HG03196 (cell line): Measurements from ENCODE around the gene MALSU1.

Experiments used
- ATAC-seq: cut with Tn5 transposase; IDR thresholded peaks from one replicate; pipeline ENCODE4 v1.9.1; 2021; ENCODE audit not compliant: unreplicated experiment

The MALSU1 gene

DNA sequence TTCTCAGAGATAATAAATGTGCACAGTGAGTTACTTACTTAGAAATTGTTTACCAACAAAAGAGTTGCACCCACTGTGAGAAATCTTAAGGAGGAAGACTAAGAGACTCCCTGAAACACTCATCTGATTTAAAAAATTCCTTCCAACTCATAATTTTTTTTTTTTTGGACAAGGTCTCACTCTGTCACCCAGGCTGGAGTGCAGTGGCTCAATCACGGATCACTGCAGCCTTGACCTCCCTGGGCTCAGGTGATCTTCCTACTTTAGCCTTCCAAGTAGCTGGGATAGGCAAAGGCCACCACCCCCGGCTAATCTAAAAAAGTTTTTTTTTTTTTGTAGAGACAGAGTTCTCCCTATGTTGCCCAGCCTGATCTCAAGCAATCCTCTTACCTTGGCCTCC lies 36.0 kb downstream of the MALSU1 start:
- no peak for ATAC-seq

DNA sequence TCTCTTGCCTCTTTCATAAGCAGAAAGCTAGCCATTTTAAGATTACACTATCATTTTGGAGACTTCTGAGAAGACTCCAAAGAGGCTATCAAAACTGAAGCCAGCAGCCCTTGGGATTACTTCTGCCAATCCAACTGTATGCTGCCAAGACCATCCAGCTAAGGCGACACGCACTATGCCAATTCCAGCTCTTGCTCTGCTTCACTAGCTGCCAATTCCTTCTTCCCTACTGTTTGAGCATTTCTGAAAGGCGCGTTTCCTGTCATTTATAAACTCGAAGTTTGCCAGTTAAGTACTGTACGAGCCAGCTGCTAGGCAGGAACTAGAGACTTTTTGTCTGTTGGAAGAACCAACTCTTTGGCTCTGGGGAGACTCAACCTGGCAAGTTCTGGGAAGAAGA lies 36.5 kb downstream of the MALSU1 start:
- ATAC-seq, result no peak

GRCh38 chr7:23336086-23336485 lies 36.9 kb downstream of the MALSU1 start:
- no peak for ATAC-seq

DNA sequence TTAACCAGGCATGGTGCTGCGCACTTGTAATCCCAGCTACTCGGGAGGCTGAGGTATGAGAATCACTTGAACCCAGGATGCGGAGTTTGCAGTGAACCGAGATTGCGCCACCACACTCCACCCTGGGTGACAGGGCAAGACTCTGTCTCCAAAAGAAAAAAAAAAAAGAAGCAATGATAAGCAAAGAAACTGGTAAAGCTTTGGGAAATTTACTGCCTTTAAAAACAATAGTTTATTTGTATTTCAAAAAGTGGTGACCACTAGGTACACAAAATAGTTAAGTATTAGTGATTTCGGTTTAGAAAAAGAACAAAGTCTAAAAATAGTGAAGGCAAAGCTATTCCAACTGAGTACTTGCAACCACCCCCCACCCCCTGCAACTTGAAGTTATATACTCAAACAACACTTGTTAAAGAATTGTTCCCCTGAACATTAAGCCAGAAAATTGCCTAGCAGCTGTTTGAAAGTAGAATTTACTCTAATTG lies 37.7 kb downstream of the MALSU1 start:
- ATAC-seq, result no peak

DNA sequence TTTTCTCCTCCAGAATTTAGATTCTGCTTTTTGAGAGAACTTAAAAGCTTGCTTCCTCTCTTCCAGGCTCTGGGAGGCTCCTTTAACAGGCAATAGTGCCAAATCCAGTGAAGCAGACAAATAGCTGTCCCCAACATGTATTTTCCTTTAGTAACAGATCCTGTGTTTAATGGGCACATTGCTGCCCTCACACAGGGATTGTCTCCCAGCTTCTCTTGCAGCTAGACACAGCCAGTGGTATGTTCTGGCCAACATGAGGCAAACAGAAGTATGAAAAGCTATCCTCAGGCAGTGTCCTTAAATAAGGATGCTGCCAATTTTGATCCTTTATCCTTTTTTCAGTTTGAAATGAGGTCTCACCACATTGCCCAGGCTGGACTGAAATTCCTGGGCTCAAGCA lies 38.2 kb downstream of the MALSU1 start:
- ATAC-seq, result no peak

- ATAC-seq, result no peak
Observed at GRCh38 chr7:23338439-23338838, 39.3 kb downstream of the MALSU1 start.

DNA sequence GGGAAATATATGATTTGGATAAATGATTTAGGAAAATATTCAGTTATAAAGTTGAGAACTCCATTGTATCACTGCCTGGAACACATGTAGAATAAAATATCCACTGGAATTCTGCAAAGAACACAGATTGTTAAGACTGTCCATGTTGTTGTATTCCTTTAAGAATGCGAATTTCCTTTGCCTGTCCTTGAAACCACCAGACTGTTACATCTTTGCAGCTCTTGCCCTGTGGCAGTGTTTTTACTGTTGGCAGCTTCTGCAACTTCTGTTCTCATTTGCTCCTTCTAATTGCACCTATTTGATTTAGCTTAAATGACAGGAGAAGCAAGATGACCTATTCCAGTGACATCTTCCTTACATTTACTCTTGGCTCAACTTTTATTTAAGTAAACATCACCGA lies 39.7 kb downstream of the MALSU1 start:
- no peak for ATAC-seq

DNA sequence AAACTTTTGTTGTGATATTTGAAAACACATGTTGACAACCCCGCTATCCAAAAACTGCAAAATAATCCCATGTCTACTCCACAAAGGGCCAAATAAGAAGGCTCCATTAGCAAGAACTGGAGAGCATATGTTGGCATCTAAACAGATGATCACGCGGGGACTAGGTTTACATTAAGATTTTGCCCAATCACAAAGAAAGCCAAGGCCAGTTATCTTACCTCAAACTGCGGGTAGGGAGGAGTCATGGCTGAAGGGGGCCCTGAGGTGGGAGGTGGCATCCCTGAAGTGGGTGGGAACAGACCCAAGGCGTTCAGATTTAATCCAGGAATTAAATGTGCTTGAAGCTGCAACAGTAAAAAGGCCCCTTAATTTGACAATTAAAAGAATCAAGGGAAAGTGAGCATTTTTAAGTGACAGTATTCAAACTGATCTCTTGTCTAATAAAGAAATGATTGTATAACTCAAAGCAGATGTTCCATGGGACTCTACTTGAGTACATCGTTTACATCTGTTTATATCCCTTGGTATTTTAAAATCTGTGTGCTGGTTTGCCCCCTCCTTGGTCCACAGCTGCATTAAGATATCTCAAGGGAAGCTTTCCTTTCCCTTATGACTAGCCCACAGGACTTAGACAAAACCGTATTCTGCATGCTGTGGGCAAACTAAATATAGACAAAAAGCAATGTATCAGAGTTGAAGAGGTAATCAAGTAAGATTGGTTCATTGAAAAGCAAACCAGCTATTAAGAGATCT lies 42.9 kb downstream of the MALSU1 start:
- ATAC-seq, result no peak

DNA sequence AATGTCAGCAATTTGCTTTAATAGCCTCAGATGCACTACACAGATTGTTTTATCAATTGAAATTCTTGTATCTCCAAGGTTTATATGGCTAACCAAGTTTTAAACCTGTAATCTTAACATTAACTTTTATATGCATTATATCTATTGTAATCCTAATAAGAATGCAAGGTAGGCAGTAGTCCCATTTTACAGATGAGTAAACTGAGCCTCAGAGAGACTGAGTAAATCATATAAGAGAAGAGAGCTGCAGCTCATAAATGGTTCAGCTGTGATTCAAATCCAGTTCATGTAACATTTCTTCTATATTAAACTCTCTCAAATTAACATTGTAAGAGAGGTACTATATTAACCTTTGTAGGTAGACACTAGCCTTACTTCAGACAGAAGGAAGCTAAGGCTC lies 44.0 kb downstream of the MALSU1 start:
- no peak for ATAC-seq

- no peak for ATAC-seq
Observed at GRCh38 chr7:23343806-23344475, 44.8 kb downstream of the MALSU1 start.

- ATAC-seq, result no peak
Observed at GRCh38 chr7:23345601-23346000, 46.5 kb downstream of the MALSU1 start.

DNA sequence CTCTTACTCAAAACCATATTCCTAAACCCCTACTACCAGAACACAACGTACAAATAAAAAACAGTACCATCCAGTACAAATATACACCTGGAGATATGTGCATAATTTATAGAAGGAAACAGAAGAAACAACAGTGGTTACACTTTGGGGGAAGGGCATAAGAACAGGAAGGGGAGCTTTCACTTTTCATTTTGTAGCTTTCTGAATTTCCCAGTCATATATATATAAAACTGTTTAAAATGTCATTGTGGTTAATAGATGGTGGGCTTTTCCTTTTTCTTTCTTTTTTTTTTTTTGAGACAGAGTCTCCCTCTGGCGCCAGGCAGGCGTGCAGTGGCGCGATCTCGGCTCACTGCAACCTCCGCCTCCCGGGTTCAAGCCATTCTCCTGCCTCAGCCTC lies 47.2 kb downstream of the MALSU1 start:
- no peak for ATAC-seq

DNA sequence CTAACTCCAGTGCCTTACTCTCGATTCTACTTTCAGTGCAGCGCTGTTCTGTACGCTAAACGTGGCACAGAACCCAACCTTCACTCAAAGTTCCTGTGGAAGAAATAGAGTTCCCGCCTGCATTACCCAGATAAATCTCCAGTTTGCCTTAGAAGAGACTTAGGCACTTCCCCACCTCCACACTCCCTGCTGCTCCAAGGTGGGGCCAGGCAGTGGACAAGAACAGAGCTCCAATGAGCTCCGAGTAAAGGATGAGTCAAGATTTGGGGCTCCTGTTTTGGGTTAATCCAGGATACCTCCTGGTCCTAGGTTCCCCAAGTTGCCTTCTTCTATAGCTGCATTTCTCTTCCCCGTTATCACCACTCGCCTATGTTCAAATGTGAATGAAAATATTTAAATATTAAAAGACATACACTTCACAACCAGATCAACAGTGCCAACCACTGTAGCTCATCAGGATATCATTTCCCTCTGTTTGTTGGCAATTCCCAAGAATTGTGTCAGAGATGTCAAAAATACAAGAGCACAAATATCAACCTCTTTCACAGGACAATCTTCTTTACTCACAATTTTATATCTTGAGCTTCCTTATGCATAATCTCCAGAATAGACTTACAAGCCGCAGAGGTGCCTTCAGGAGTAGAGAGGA lies 48.0 kb downstream of the MALSU1 start:
- no peak for ATAC-seq

DNA sequence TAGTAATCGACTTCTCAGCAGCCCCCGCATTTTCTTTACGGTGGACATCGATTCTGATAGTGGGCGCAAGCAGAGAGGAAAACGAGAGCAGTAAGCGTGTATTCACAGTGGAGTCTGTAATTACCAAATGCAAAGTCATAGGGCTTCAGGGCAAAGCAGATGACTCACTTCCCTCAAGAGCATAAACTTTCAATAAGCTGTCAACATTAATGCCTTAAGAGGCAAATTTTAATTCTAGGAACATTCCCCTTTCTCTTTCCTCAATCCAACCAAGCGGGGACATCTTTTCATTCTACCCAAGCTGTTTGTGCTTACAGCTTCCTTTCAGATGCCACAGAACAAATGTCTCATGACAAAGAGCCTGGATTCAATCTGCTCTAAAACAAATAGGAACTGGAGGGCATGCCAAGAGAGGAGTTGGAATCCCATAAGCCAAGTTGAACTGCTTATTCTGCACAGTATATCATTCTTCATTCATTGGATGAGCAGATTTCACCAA lies 48.6 kb downstream of the MALSU1 start:
- no peak for ATAC-seq

DNA sequence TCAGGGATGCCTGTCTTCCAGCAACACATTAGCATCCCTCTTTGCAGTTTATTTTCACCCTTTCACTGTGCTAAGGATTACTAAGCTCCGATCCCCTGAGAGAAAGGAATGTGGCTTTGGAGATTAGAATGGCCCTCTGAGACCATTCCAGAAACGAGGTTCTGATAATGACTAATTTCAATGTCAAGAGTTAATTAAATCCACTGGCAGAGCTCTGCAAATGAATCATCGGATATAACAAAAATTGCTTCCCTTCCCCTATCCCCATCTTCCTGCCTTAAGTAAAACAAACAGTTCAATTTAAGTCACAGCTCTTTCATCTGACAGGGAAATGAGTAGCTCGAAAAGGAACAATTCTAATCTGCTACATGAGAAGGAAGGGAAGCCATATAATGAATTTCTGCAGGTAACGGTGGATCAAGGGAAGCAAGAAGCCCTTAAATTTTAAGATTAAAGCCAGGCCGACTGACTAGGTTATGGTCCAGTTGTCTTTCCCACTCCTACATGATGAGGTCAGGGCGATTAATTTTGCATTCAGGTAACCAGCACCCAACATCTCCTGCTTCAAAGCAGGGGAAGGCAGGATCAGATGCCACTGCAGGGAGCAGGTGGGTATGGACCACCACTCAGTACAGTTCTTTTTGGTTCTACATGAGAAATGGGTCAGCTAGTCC lies 50.5 kb downstream of the MALSU1 start:
- ATAC-seq, result no peak

GRCh38 chr7:23350466-23350865 lies 51.3 kb downstream of the MALSU1 start:
- no peak for ATAC-seq

GRCh38 chr7:23353172-23353571 lies 54.0 kb downstream of the MALSU1 start:
- ATAC-seq, result peak; percentile 65

DNA sequence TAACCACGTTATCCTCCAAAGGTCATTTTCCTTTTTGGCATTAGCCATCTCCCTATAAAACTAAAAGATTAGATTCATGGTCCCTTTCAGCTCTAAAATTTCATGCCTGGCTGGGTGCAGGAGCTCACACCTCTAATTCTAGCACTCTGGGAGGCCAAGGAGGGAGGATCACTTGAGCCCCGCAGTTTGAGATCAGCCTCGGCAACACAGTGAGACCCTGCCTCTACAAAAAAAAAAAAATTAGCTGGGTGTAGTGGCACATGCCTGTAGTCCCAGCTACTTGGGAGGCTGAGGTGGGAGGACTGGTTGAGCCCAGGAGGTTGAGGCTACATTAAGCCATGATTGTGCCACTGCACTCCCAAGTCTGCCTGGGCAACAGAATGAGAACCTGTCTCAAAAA lies 57.0 kb downstream of the MALSU1 start:
- no peak for ATAC-seq

GRCh38 chr7:23356726-23357125 lies 57.6 kb downstream of the MALSU1 start:
- ATAC-seq, result no peak

GRCh38 chr7:23357190-23358093 lies 58.3 kb downstream of the MALSU1 start:
- ATAC-seq, result no peak
